ENCODE results near the gene SF3A1.

DNA sequence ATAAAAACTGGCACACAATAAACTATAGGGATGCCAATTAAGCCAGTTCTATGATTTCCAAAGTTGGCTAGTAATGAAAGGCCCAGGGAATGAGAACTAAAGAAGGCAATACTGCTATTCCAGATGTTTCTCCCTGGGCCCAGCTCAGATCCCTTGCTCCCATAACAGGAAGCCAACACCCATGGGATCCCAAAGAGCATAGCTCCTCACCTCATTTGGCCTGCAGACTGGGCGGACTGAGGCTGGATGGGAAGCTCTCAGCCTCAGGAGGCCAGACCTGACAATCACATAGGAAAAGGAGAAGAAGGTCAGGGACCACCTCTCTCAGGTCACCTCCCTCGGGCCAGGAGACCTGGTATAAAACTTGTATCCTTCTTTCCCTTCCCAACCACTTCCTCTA, 35.2 kb downstream of the SF3A1 start:
- TF ChIP-seq POLR2A (IDR thresholded peaks at IDR 0.05), result no peak
- TF ChIP-seq, protein P1, sequence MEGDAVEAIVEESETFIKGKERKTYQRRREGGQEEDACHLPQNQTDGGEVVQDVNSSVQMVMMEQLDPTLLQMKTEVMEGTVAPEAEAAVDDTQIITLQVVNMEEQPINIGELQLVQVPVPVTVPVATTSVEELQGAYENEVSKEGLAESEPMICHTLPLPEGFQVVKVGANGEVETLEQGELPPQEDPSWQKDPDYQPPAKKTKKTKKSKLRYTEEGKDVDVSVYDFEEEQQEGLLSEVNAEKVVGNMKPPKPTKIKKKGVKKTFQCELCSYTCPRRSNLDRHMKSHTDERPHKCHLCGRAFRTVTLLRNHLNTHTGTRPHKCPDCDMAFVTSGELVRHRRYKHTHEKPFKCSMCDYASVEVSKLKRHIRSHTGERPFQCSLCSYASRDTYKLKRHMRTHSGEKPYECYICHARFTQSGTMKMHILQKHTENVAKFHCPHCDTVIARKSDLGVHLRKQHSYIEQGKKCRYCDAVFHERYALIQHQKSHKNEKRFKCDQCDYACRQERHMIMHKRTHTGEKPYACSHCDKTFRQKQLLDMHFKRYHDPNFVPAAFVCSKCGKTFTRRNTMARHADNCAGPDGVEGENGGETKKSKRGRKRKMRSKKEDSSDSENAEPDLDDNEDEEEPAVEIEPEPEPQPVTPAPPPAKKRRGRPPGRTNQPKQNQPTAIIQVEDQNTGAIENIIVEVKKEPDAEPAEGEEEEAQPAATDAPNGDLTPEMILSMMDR (IDR thresholded peaks at IDR 0.05), result no peak
